GM18519 (cell line): Measurements from ENCODE around the gene APP.
"Not testable (repeated sequence)": the region's sequence is repeated elsewhere in the genome, so short reads cannot be mapped to it uniquely, and the experiment has no call there.

Experiments
- ATAC-seq: cut with Tn5 transposase; IDR thresholded peaks from one replicate; pipeline ENCODE4 v1.9.1; 2021; ENCODE audit warnings: mild to moderate bottlenecking, moderate library complexity; ENCODE audit not compliant: unreplicated experiment, low FRiP score

The APP gene

GRCh38 chr21:25925064-25925800, 245.3 kb downstream of the APP start:
- no peak for ATAC-seq

- not testable (repeated sequence) for ATAC-seq
These were observed 252.4 kb downstream of the APP start for GRCh38 chr21:25918152-25918551.

- no peak for ATAC-seq
These were observed 254.3 kb downstream of the APP start for GRCh38 chr21:25916226-25916625.

- ATAC-seq: no peak
These were observed 257.1 kb downstream of the APP start for GRCh38 chr21:25913479-25913878.

- ATAC-seq: no peak
These were observed 258.2 kb downstream of the APP start for GRCh38 chr21:25912402-25912746.

- no peak for ATAC-seq
These were observed 258.7 kb downstream of the APP start for GRCh38 chr21:25911730-25912401.

GRCh38 chr21:25910809-25911208, 259.8 kb downstream of the APP start:
- ATAC-seq: no peak

- ATAC-seq: no peak
These were observed 261.2 kb downstream of the APP start for GRCh38 chr21:25909341-25909740.

- no peak for ATAC-seq
These were observed 262.1 kb downstream of the APP start for GRCh38 chr21:25908495-25908894.

- ATAC-seq: no peak
These were observed 262.8 kb downstream of the APP start for GRCh38 chr21:25907573-25908275.

- ATAC-seq: no peak
These were observed 264.0 kb downstream of the APP start for GRCh38 chr21:25906587-25906986.

GRCh38 chr21:25905126-25905525, 265.4 kb downstream of the APP start:
- ATAC-seq: no peak

GRCh38 chr21:25904044-25904695, 266.4 kb downstream of the APP start:
- no peak for ATAC-seq

GRCh38 chr21:25903607-25904006, 267.0 kb downstream of the APP start:
- no peak for ATAC-seq

GRCh38 chr21:25901330-25901979, 269.1 kb downstream of the APP start:
- no peak for ATAC-seq

GRCh38 chr21:25898671-25899070, 271.9 kb downstream of the APP start:
- no peak for ATAC-seq

GRCh38 chr21:25897383-25897782, 273.2 kb downstream of the APP start:
- no peak for ATAC-seq

GRCh38 chr21:25896501-25897056, 274.0 kb downstream of the APP start:
- no peak for ATAC-seq

- ATAC-seq: peak; percentile 84
These were observed 274.9 kb downstream of the APP start for GRCh38 chr21:25895565-25896205.

- no peak for ATAC-seq
These were observed 277.4 kb downstream of the APP start for GRCh38 chr21:25893191-25893590.
